GM18505 (cell line): Measurements from ENCODE around the gene RGS12.

Experiments used
- ATAC-seq: cut with Tn5 transposase; IDR thresholded peaks from one replicate; pipeline ENCODE4 v1.9.1; 2021; ENCODE audit not compliant: unreplicated experiment
- POLR2A ChIP-seq: IDR thresholded peaks from 4 replicates; pipeline ENCODE4 v1.6.1; 2011; ENCODE audit warnings: borderline replicate concordance; ENCODE audit not compliant: insufficient read depth, insufficient read length; ENCODE audit errors: extremely low read depth

The RGS12 gene

DNA sequence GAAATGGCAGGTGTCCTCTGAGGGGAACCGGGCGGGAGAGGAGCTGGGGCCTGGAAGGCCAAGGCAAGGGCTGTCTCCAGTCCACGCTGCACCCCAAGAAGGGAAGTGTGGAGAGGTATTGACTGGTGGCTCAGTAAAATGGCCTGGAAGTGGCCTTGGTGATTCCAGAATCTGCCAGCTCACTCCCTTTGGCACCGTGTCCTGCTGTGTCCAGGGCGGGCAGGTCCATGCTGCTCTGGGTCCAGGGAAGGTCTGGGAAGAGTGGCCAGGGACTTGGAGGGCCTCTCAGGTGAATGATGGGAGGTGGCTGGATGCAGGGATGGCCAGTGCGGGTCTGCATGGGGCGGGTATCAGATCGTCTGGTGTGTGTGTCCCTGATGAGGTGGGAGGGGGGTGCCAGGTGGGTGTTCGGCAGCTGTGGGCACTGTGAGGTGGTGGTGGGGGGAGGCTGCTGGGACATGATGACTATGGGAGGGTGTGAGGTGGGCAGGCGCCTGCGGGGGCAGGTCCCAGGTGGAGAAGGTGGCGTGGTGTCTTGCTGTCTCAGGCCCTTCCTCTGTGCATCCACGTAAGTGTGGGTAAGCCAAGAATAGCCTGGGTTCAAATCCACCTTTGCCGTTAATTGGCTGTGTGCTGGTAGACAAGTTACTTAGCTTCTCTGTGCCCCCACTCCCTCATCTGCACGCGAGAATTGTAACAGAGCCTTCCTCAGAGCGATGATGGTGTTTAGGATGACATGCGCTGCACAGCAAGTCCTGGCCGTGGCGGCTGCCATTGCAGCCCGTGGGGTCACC is 17.7 kb downstream of the RGS12 start:
- no peak for TF ChIP-seq POLR2A
- no peak for ATAC-seq

DNA sequence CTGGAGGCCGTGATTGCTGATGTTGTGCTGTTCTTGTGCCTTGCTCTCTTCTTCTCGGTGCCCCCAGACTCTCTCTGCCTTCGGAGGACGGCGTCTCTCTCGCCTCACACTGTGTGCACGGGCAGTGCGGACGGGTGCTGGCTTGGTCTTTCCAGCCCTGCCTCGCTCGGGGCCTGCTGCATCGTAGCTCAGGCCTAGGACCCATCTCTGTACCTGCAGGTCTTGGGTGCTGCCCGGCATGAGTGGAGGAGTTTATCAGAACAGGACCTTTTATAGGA is 18.2 kb downstream of the RGS12 start:
- no peak for TF ChIP-seq POLR2A
- no peak for ATAC-seq

DNA sequence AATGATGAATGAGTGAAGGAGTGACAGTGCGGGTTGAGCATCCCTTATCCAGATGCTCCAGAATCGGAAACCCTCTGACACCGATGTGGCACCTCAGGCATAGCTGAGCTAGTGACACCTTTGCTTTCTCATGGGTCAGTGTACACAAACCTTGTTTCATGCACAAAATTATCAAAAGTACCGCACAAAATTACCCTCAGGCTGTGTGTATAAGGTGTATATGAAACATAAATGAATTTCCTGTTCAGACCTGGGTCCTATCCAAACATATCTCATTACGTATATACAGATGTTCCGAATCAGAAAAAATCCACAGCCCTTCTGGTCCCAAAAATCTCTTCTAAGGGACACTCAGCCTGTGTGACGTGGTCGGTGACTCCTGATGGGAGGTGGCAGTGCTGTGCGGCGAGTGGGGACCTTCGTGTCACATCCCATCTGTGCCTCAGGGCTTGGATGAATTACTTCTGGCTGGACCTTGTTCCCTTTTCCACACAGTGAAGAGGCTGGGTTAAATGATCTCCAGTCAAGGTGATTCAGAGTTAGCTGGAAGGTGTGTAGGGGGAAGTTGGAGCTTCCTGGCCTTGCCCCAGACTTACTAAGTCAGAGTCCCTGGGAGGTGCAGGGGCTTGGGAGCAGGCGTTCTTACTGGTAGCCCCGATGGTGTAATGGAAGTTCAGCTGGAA is 18.8 kb downstream of the RGS12 start:
- ATAC-seq: no peak
- TF ChIP-seq POLR2A: no peak

DNA sequence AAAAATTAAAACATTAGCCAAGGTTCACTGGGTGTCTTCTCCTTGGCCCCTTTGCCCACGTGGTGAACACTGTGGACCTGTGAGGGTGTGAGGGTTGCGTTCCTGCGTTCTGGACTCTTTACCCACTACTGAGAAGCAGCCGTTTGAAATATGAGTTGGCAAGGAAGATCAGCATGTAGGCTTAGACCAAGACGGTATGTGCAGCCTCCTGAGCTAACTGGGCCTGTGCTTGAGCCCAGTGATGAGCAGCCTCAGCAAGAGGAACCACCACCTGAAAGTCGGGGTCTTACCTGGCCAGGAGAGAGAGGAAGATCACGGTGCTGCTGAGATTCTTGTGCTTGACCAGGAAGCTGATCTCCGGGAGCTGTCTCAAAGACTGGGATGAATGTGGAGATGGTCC is 19.5 kb downstream of the RGS12 start:
- ATAC-seq: no peak
- no peak for TF ChIP-seq POLR2A

DNA sequence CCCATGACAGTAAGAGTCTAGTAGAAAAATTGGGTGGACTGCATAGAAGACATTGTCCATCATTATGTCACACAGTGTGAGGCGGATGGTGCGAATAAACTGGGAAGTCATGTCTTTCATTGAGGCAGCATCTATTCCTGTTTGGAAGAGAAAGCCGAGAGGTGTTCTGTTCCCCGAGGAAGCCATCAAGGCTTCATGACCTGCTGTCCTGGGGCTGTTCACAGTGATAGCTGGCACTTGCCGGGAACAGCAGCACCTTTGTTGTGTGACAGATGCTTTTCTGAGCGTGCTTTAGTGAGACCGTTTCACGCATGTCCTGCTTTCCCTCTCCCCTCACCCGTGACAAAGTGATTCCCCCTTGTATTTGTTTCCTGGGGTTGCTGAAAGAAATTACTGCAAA is 20.3 kb downstream of the RGS12 start:
- no peak for TF ChIP-seq POLR2A
- no peak for ATAC-seq

DNA sequence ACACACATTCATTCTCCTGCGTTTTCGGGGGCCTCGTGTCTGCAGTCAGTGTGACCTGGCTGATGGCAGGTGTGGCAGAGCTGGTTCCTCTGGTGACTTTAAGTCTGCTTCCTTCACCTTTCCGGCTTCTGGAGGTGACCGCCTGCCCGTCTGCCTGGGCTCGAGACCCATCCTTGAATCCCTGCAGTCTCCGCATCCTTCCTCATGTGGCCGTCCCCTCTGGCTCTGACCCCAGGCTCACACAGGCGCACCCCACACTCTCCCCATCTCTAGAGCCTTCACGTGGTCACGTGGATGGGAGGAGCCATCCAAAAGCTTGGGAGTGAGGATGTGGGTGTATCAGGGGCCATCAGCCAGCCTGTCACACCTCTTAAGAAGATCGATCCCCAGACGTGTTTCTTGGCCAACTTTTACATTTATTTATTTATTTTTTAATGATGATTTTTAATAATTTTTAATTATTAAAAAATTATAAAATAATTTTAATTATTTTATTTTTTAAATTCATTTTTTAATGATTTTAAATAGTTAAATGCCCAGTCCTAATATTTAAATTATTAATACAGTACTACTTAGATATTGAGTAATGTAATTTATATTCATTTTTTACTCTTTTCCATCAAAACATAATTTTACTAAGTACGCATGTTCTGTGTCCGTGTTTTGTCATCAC is 20.9 kb downstream of the RGS12 start:
- ATAC-seq: no peak
- no peak for TF ChIP-seq POLR2A

DNA sequence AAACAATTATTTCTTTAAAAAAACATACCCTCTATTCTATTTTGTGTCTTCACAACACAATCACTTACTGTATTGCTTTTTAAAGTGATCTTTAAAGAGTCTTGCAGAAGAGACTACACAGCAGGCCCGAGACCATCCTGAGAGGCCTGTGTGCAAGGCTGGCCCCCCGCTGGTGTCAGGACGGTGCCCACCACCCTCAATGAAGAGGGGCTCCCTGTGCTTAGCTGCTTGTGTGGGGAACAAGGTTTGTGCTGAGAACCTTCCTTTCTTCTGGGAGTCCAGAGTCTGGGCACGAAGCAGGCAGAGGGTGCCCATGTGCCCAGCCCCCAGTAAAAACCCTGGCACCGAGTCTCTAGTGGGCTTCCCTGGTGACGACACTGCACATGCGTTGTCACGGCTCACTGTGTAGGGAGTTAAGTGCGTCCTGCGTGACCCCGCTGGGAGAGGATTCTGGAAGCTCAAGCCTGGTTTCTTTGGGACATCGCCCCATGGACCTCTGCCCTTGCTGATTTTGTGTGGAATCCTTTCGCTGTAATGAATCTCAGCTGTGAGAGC is 22.0 kb downstream of the RGS12 start:
- ATAC-seq: no peak
- TF ChIP-seq POLR2A: no peak

DNA sequence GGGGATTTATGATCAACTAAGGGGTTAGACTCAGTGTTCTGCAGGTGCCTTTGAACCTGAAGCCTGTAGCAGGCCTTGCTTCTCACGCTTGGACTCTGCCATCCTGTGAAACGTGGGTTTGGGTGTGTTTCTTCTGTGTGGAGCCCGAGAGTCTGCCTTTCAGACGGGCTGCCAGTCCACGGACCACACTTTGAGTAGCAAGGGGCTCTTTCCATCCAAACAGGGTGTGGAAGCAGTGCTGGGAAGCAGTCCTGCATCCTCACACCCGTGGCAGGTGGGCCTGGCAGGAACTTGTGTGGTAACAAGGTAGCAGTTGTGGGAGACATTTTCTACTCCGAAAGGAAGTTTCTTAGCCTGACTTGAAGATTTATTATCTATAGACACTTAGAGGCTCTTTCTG is 22.7 kb downstream of the RGS12 start:
- TF ChIP-seq POLR2A: no peak
- no peak for ATAC-seq

DNA sequence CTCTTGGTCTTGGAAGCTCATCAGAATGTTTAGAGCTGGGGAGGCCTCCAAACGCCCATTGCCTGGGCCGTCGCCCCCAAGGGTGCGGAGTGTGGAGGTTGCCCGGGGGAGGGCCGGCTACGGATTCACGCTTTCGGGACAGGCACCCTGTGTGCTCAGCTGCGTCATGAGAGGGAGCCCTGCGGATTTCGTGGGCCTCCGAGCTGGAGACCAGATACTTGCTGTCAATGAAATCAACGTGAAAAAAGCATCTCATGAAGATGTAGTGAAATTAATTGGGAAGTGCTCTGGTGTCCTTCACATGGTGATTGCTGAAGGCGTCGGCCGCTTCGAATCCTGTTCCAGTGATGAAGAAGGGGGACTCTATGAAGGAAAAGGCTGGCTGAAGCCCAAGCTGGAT is 23.3 kb downstream of the RGS12 start:
- ATAC-seq: no peak
- TF ChIP-seq POLR2A: no peak

DNA sequence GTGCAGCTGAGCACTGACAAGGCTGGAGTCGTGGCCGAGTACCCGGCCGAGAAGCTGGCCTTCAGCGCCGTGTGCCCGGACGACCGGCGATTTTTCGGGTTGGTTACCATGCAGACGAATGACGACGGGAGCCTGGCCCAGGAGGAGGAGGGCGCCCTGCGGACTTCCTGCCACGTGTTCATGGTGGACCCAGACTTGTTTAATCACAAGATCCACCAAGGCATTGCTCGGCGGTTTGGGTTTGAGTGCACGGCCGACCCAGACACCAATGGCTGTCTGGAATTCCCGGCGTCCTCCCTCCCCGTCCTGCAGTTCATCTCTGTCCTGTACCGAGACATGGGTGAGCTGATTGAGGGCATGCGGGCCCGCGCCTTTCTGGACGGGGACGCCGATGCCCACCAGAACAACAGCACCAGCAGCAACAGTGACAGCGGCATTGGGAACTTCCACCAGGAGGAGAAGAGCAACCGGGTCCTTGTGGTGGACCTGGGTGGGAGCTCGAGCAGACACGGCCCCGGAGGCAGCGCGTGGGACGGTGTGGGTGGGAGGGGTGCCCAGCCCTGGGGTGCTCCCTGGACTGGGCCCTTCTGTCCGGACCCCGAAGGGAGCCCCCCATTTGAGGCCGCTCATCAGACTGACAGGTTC is 24.3 kb downstream of the RGS12 start:
- TF ChIP-seq POLR2A: no peak
- ATAC-seq: no peak

DNA sequence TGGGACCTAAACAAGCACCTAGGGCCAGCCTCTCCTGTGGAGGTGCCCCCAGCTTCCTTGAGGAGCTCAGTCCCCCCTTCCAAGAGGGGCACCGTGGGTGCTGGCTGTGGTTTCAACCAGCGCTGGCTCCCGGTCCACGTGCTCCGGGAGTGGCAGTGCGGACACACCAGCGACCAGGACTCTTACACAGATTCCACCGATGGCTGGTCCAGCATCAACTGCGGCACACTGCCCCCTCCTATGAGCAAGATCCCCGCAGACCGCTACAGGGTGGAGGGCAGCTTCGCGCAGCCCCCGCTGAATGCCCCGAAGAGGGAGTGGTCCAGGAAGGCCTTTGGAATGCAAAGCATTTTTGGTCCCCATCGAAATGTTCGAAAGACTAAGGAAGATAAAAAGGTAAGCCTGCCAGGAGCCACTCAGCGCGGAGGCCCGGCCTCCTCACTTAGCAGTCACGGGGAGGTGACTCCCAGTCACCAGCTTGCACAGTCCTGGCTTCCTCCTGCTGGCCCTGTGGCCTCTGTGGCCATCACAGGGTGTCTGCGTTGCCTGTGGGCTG is 24.9 kb downstream of the RGS12 start:
- TF ChIP-seq POLR2A: no peak
- no peak for ATAC-seq

DNA sequence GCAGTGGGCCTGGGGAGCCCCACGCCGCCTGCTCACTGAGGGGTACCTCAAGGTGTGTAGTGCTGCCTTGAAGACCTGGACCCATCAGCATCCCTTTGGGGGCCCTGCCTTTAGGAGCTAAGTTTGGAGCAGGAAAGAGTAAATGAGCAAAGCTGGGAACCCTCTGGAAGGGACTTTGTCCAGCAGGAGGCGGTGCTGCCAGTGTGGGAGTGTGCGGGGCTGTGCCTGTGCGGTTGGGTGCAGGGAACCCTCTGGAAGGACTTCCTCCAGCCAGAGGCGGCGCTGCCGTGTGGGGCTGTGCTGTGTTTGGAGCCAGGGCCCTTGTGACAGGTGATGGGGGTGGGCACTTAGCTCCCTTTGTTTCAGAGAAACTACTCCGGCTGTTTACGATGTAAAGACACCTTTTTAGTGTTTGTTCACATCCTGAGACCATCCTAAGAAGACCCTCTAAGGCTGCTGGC is 25.8 kb downstream of the RGS12 start:
- ATAC-seq: no peak
- no peak for TF ChIP-seq POLR2A

DNA sequence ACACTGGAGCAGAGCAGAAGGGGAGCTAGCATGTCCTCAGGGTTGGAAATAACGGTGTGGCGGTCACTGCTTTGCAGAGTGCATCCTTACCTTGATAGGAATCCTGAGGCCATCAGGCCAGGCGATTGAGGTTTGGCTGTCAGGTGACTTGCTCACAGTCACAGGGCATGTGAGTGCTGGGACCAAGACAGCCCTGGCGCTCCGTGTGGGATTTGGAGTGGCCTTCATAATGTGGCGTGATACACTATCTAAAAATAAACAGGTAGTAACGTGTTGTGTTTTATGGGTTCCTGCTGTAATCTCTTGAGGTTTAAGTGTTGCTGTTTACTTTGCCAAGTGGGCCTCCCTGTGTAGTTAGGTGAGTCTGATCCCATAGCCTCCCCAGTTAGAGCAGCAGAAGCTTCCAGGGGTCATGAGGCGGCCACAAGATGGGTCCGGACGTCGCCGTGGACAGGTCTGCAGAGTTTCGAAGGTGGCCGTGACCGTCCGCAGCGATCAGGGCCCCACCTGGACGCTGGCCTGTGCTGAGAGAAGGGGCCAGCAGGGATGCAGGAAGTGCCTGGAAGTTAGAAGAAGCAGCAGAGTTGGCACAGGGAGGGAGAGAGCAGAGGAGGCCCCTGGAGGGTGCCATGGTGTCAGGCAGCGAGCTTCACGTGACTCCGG is 27.7 kb downstream of the RGS12 start:
- no peak for ATAC-seq
- no peak for TF ChIP-seq POLR2A

DNA sequence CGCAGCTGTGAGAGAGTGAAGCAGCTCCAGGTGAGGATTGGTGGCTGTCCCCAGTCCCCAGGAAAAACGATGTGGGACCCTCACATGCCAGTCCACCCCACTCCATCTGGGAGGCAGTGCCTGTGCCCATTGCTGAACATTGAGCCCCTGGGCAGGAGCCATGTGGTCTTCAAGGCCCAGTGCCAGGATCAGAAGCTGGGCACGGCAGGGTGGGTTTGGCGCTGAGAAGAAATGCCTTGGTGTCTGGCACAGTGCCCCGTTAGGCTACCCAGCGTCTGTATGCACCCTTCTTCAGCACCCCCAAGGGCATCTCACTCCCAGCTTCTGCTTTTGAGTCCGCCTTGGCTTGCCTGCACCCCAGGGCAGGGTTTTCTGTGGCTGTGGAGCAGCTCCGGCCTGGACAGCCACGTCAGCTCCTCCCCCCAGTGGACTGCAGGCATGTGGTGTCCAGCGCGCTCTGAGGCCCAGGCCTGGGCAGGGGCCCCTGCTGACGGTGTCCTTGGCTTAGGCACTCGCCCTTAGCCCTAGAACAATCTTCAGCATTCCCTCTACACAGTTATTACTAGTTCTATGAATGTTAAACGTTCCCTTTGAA is 28.6 kb downstream of the RGS12 start:
- no peak for TF ChIP-seq POLR2A
- no peak for ATAC-seq
